PC-9 (cell line): ENCODE measurements around the gene ERBB4.

Experiments used
- CTCF ChIP-seq: fragments of 200-600 bp; sonication (generic); conservative IDR thresholded peaks from 2 replicates; pipeline ENCODE4 v1.6.1; 2017; ENCODE audit warnings: mixed run types, antibody characterized with exemption, mild to moderate bottlenecking, moderate library complexity
- EZH2 ChIP-seq: fragments of 200-600 bp; sonication (generic); IDR thresholded peaks from 2 replicates; pipeline ENCODE4 v1.8.0; 2017; ENCODE audit warnings: antibody characterized with exemption, low read depth

GRCh38 chr2:212539072-212539880, 674 bp upstream of the ERBB4 start:
- TF ChIP-seq CTCF (no peak), EZH2 (no peak)
